ENCODE results near the gene LRP1.
A peak's percentile ranks its signal among the peaks of the same experiment; 100 is the strongest.
"Not testable (repeated sequence)": the region's sequence is repeated elsewhere in the genome, so short reads cannot be mapped to it uniquely, and the experiment has no call there.

The LRP1 gene

DNA sequence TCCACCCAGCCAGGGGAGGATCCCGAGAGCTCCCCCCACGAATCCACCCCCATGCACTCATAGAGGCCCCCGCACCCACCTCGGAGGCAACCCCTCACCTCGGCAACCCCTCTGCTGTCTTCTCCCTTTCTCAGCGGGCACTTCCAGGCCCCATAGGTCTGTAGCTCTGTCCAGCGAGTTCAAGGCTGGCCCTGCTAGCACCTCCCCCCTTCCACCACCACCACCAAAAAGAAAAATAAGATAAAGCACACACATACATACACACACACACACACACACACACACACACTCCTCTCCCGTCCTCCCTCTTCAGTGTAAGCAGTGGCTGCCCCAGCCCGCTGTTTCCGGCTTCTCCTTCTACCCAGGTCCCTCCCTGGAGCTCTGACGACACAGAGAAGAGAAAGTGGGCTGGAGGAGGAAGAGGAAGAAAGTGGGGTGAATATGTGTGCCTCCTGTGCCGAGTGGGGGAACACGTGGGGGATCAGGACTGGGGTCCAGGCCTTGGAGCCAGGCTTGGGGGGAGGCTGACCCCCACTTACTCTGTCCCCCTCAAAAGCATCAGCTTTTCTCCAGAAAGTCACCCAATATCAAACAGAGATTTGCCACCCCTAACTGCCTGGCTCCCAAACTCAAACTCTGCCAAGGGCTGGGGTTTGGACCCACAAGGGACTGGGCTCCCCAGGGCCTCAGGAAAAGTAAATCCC, 17.1 kb upstream of the LRP1 start, which contains the start of gene STAT6:
STAT6 (minus strand) TSS at position 332 of the 704 bp plus-strand sequence. CDS start 3,084 bp downstream, outside the sequence.
- peak in 1 of 2 experiments; percentile 62 for DNase-seq (ENCODE audit: low read depth in 2 of 2)

- DNase-seq (ENCODE audit: low read depth in 2 of 2) = no peak
Observed at GRCh38 chr12:57112492-57113294, 15.6 kb upstream of the LRP1 start.

GRCh38 chr12:57116580-57117281, 11.6 kb upstream of the LRP1 start:
- no peak for DNase-seq (ENCODE audit: low read depth in 2 of 2)

- DNase-seq (ENCODE audit: low read depth in 2 of 2) = no peak
Observed at GRCh38 chr12:57118711-57119271, 9.5 kb upstream of the LRP1 start.

- no peak for DNase-seq (ENCODE audit: low read depth in 2 of 2)
Observed at GRCh38 chr12:57119294-57120085, 8.8 kb upstream of the LRP1 start.

DNA sequence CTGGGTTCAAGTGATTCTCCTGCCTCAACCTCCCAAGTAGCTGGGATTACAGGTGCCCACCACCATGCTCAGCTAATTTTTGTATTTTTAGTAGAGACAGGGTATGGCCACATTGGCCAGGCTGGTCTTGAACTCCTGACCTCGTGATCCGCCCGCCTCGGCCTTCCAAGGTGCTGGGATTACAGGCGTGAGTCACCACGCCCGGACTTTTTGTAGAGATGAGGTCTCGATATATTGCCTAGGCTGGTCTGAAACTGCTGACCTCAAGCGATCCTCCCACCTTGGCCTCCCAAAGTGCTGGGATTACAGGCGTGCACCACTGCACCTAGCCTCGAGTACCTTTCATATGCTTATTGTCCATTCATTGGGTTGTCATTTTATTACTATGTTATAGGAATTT, 7.6 kb upstream of the LRP1 start:
- not testable (repeated sequence) for DNase-seq (ENCODE audit: low read depth in 2 of 2)

GRCh38 chr12:57123813-57124212, 4.5 kb upstream of the LRP1 start:
- DNase-seq (ENCODE audit: low read depth in 2 of 2) = no peak

DNA sequence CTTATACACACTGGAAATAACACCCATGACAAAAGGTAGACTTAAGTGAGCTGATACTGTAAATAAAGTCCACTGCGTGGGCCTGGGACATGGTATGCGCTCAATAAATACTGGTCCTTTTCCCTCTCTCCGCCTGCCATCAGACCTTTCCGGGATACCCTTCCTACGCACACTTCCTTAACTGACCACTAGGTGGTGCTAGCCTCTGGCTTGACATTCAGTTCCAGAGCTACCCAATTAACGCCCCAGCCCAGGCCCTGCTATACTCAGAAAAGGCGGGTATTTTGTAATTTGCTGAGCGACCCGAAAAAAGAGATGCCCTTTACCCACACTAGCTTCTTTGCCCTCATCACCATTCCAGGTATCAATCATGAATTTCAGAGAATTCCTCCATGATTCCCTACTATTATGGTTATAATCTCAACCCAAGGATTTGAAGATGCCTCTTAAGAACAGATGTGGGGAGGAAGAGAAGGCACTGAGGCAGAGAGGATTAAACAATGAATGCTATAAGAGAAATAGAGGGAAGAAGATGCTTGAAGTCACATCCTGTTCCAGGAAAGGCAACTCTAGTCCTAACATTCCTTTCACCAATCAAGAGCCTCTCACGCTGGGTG, 3.9 kb upstream of the LRP1 start:
- no peak for DNase-seq (ENCODE audit: low read depth in 2 of 2)

DNA sequence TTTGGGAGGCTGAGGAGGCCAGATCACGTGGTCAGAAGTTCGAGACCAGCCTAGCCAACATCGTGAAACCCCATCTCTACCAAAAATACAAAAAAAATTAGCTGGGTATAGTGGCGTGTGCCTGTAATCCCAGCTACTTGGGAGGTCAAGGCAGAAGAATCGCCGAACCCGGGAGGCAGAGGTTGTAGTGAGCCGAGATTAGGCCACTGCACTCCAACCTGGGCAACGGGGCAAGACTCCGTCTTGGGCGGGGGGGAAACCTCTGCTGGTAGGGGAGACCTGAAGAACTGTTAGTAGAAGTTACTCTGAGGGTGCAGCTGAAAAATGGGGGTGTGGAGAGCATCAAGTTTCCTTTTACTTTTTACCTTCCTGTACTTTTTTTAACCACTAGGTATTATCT, 2.2 kb upstream of the LRP1 start:
- no peak for DNase-seq (ENCODE audit: low read depth in 2 of 2)

DNA sequence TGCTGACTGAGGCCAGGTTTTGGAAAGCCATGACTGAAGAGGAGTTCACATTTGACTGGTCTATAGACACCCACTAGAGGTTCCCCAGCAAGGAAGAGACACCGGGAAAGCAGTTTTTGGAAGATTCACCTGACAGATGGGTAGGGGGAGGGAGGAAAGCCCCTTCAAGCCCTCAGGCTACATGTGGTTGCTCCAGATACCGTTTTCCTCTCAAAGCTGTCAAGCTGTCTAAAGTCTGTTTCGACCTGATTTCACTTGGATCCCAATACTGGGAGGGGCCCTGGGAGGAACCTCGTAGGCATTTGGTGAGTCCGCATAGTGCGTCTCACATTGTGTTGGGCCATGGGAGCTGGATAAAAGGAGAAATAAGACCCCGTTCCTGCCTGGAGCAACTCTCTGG, 1.7 kb upstream of the LRP1 start:
- no peak for DNase-seq (ENCODE audit: low read depth in 2 of 2)

- no peak for DNase-seq (ENCODE audit: low read depth in 2 of 2)
Observed at GRCh38 chr12:57127101-57127725, 1.1 kb upstream of the LRP1 start.

- no peak for DNase-seq (ENCODE audit: low read depth in 2 of 2)
Observed at GRCh38 chr12:57128519-57129247, 400 bp downstream of the LRP1 start.

DNA sequence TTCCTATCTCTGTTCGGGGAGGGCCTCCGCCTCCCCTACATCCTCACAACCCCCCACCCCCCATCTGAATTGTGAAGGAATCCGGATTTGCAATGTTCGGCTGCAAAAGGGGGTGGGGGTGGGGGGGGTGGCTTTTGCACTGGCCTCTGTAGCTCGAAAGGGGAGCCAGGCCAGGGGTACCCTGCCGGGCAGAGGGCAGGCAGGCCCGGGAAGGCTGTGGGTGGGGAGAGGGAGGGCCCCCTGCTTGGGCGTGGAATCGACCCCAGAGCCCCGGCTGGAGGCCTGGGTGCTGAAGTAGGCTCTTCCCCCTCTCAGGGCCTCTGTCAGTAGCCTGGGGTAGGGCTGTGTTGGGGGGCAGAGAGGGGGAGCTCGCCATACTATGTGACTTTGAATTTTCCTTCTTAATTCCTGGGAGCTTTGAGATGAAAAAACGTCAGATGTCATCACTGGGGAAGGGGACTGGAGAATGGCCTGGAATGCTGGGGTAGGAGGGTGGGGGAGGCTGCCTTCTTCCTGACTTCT, 1.1 kb downstream of the LRP1 start:
- no peak for DNase-seq (ENCODE audit: low read depth in 2 of 2)

- DNase-seq (ENCODE audit: low read depth in 2 of 2) = no peak
Observed at GRCh38 chr12:57129889-57130288, 1.6 kb downstream of the LRP1 start.

DNA sequence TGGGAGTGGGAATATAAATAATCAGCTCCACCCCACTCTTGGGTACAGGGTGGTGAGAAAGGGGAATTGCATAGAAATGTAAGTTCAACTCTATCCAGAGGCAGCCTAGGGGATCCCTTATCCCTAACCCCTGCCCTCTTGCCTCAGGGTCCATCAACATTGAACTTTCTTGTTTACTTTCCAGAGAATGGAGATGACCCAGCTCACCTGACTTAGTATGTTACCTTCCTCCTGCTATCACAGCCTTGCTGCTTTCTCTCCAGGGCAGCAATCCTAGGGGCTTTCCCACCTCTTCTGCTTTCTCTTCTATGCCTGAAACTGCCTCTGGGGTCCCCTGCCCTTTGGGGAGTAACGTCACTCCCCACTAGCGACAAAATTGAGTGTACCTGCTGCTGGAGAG, 2.7 kb downstream of the LRP1 start:
- no peak for DNase-seq (ENCODE audit: low read depth in 2 of 2)

DNA sequence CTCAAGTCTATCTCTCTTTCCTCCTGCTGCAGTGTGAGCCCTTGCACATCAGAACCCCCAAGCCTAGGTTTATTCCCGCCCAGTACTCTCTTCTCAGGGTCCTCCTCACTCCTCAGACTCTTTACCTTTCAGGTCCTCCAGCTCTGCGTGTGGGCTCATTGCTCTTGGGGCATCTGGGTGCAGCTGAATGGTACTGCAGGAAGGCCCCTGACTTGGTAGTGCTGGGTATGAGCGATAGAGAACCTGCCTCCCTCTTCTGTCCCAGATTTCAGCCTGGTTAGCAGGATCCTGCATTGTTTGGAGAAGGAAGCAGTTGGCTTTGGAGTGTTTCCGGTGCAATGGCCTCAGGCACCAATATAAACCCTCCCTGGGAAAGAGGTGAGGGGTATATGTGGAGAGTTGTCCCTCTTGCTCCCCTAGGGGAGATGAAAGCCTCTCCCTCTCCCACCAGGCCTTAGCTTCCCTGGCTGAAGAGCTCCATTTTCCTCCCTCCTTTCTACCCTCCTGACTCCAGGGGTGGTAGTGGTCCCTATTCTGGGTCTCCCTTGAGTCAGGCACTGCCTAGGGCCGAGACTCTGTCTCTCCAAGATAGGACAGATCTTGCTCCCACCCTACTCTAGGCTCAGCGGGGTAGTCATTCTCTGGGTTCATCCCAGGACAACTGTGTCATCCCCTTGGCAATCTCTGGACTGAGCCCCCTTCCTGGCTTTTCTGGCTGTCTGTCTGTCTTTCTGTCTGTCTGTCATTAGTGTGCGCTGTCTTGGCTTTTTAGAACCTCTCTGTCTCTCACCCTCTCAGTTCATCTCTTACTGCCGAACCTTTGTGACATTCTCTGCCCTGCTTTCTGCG, 3.8 kb downstream of the LRP1 start:
- no peak for DNase-seq (ENCODE audit: low read depth in 2 of 2)

GRCh38 chr12:57133013-57133569, 4.8 kb downstream of the LRP1 start:
- no peak for DNase-seq (ENCODE audit: low read depth in 2 of 2)

GRCh38 chr12:57133916-57134315, 5.6 kb downstream of the LRP1 start:
- no peak for DNase-seq (ENCODE audit: low read depth in 2 of 2)

Data from fibroblast of skin of left quadriceps (primary cell).